Vagina (tissue), 2 donors: ENCODE results near the gene ELK4. TPM values are rescaled to one million over a fixed set of nuclear protein-coding genes. Genes with fewer than 3 reads are reported as not detected.

Experiments used
- DNase-seq, 2 donors: peaks; one replicate each; pipeline ENCODE4 v3.0.0-alpha.2; 2017; ENCODE audit errors: extremely low spot score in 2 of 2
- H3K27ac ChIP-seq: fragments of 200-600 bp; sonication (generic); one replicate; pipeline ENCODE4 v1.5.1; 2019
- H3K27me3 ChIP-seq: fragments of 200-600 bp; sonication (generic); one replicate; pipeline ENCODE4 v1.5.1; 2019
- H3K36me3 ChIP-seq, 2 donors: fragments of 200-600 bp; sonication (generic); one replicate each; pipeline ENCODE4 v1.5.1; 2017 to 2019
- H3K4me1 ChIP-seq: fragments of 200-600 bp; sonication (generic); one replicate; pipeline ENCODE4 v1.5.1; 2019
- H3K4me3 ChIP-seq, 2 donors: fragments of 200-600 bp; sonication (generic); 1 replicate in 1 of 2; 2 replicates in 1 of 2; pipeline ENCODE4 v1.5.1; 2016 to 2019
- H3K9me3 ChIP-seq: fragments of 200-600 bp; sonication (generic); one replicate; pipeline ENCODE4 v1.5.1; 2019
- POLR2A ChIP-seq, 2 donors: fragments of 450-650 bp; IDR thresholded peaks; one replicate each; pipeline ENCODE4 v1.6.1; 2017; ENCODE audit warnings: antibody characterized with exemption in 2 of 2, mild to moderate bottlenecking in 2 of 2, moderate library complexity in 2 of 2
- POLR2AphosphoS5 ChIP-seq, 2 donors: sonication (generic); formaldehyde crosslinking; IDR thresholded peaks; one replicate each; pipeline ENCODE4 v1.9.0; 2017; ENCODE audit warnings: antibody characterized with exemption in 2 of 2, mild to moderate bottlenecking in 2 of 2, low read depth in 1 of 2; ENCODE audit not compliant: insufficient read depth in 1 of 2
- intact Hi-C: fragments of 100-400 bp; cut with DNase I; formaldehyde crosslinking; loops from one replicate; pipeline ENCODE4 v1.15.1; 2023
- total RNA-seq: library from RNA; depleted of rRNA; stranded (reverse); fragments of >200 nt; gene quantifications from one replicate; pipeline ENCODE4 v1.2.3, GENCODE V29; 2016
- TF ChIP-seq, protein P1 (sequence below), 3 experiments: fragments of 450-650 bp in 2 of 3; fragments of 200-600 bp in 1 of 3; sonication (generic) in 1 of 3; IDR thresholded peaks; one replicate each; pipeline ENCODE4 v1.5.1; 2017 to 2019; ENCODE audit warnings: antibody characterized with exemption in 3 of 3, mild to moderate bottlenecking in 2 of 3, moderate library complexity in 2 of 3

Gene ELK4
- total RNA-seq, 1 donor from 2014 or later, result 24.1 TPM

- Histone ChIP-seq H3K27ac (no peak overlapping the region), H3K4me1 (peaks cover 16% of the 10 kb centered on the region), H3K4me3 (no peak overlapping the region), H3K36me3 (no peaks in the 10 kb centered on the region), H3K27me3 (no peaks in the 10 kb centered on the region), H3K9me3 (no peaks in the 10 kb centered on the region)
- intact Hi-C loops, result no loop called here
- no peak for TF ChIP-seq POLR2A (IDR thresholded peaks at IDR 0.05)
- TF ChIP-seq POLR2AphosphoS5 (IDR thresholded peaks at IDR 0.05; ENCODE audit: insufficient read depth in 1 of 2, low read depth in 1 of 2), result no peak
- TF ChIP-seq, protein P1, sequence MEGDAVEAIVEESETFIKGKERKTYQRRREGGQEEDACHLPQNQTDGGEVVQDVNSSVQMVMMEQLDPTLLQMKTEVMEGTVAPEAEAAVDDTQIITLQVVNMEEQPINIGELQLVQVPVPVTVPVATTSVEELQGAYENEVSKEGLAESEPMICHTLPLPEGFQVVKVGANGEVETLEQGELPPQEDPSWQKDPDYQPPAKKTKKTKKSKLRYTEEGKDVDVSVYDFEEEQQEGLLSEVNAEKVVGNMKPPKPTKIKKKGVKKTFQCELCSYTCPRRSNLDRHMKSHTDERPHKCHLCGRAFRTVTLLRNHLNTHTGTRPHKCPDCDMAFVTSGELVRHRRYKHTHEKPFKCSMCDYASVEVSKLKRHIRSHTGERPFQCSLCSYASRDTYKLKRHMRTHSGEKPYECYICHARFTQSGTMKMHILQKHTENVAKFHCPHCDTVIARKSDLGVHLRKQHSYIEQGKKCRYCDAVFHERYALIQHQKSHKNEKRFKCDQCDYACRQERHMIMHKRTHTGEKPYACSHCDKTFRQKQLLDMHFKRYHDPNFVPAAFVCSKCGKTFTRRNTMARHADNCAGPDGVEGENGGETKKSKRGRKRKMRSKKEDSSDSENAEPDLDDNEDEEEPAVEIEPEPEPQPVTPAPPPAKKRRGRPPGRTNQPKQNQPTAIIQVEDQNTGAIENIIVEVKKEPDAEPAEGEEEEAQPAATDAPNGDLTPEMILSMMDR (IDR thresholded peaks at IDR 0.05), result no peak
- no peak for DNase-seq
Measured at GRCh38 chr1:205580140-205580922, 51.5 kb downstream of the ELK4 start.

GRCh38 chr1:205579711-205580110 lies 52.1 kb downstream of the ELK4 start:
- TF ChIP-seq POLR2A (IDR thresholded peaks at IDR 0.05), result no peak
- TF ChIP-seq, protein P1 (IDR thresholded peaks at IDR 0.05), result no peak
- DNase-seq, result no peak
- H3K4me3 ChIP-seq, result no peak overlapping the region
- H3K9me3 ChIP-seq, result no peaks in the 10 kb centered on the region
- H3K4me1 ChIP-seq, result peaks cover 16% of the 10 kb centered on the region
- intact Hi-C loops, result no loop called here
- no peak overlapping the region for H3K27ac ChIP-seq
- H3K36me3 ChIP-seq, result no peaks in the 10 kb centered on the region
- H3K27me3 ChIP-seq, result no peaks in the 10 kb centered on the region

- TF ChIP-seq POLR2AphosphoS5 (IDR thresholded peaks at IDR 0.05; ENCODE audit: insufficient read depth in 1 of 2, low read depth in 1 of 2), result no peak
- no peak for TF ChIP-seq POLR2A (IDR thresholded peaks at IDR 0.05)
- TF ChIP-seq, protein P1 (IDR thresholded peaks at IDR 0.05), result no peak
- no peak overlapping the region for H3K4me3 ChIP-seq
- H3K36me3 ChIP-seq, result no peaks in the 10 kb centered on the region
- H3K27me3 ChIP-seq, result no peaks in the 10 kb centered on the region
- no peak overlapping the region for H3K27ac ChIP-seq
- DNase-seq, result peak in 1 of 2 donors; percentile 67
- intact Hi-C loops, result no loop called here
- no peaks in the 10 kb centered on the region for H3K9me3 ChIP-seq
- peaks cover 16% of the 10 kb centered on the region for H3K4me1 ChIP-seq
Measured at GRCh38 chr1:205578780-205579571, 52.8 kb downstream of the ELK4 start.

- intact Hi-C loops, result no loop called here
- DNase-seq, result peak in 1 of 2 donors; percentile 70
Measured at GRCh38 chr1:205577874-205578658, 53.7 kb downstream of the ELK4 start.

More at GRCh38 chr1:205577874-205578658, 53.7 kb downstream of the ELK4 start:
- Histone ChIP-seq H3K36me3 (no peaks in the 10 kb centered on the region), H3K4me1 (peaks cover 8% of the 10 kb centered on the region), H3K4me3 (no peak overlapping the region), H3K9me3 (no peaks in the 10 kb centered on the region), H3K27ac (no peak overlapping the region), H3K27me3 (no peaks in the 10 kb centered on the region)
- TF ChIP-seq POLR2A (IDR thresholded peaks at IDR 0.05) (no peak), POLR2AphosphoS5 (IDR thresholded peaks at IDR 0.05; ENCODE audit: insufficient read depth in 1 of 2, low read depth in 1 of 2) (no peak)
- TF ChIP-seq, protein P1 (IDR thresholded peaks at IDR 0.05), result no peak
